SK-N-SH (cell line): Measurements from ENCODE around the gene GALNTL6.
"Not testable (repeated sequence)": the region's sequence is repeated elsewhere in the genome, so short reads cannot be mapped to it uniquely, and the experiment has no call there.

Source experiments
- CTCF ChIP-seq: fragments of 200-600 bp; sonication (generic); IDR thresholded peaks from 2 replicates; pipeline ENCODE4 v1.6.1; 2017; ENCODE audit warnings: antibody characterized with exemption, mild to moderate bottlenecking, moderate library complexity
- FOXM1 ChIP-seq: IDR thresholded peaks from 2 replicates; pipeline ENCODE4 v1.4.0; 2012; ENCODE audit warnings: low read depth, mild to moderate bottlenecking
- GABPA ChIP-seq: IDR thresholded peaks from 2 replicates; pipeline ENCODE4 v1.4.0; 2012; ENCODE audit warnings: low read depth, mild to moderate bottlenecking
- PBX3 ChIP-seq: IDR thresholded peaks from 2 replicates; pipeline ENCODE4; 2012
- POLR2AphosphoS5 ChIP-seq: IDR thresholded peaks from 2 replicates; pipeline ENCODE4 v1.6.1; 2012; ENCODE audit warnings: low read depth, low read length
- RAD21 ChIP-seq: IDR thresholded peaks from 2 replicates; pipeline ENCODE4 v1.6.1; 2012; ENCODE audit warnings: mild to moderate bottlenecking, low read length
- REST ChIP-seq: IDR thresholded peaks from 2 replicates; pipeline ENCODE4 v1.6.1; 2012; ENCODE audit warnings: mild to moderate bottlenecking, low read depth, low read length, moderate library complexity
- SIN3A ChIP-seq: IDR thresholded peaks from 2 replicates; pipeline ENCODE4 v1.6.1; 2012; ENCODE audit warnings: low read depth, mild to moderate bottlenecking, low read length, moderate library complexity, borderline replicate concordance
- USF1 ChIP-seq: IDR thresholded peaks from 2 replicates; pipeline ENCODE4 v1.4.0; 2012; ENCODE audit warnings: low read depth, borderline replicate concordance
- USF2 ChIP-seq: fragments of 150-350 bp; IDR thresholded peaks from 2 replicates; pipeline ENCODE4 v1.6.1; 2017; ENCODE audit warnings: antibody characterized with exemption, low read length, low read depth, borderline replicate concordance
- YY1 ChIP-seq: IDR thresholded peaks from 2 replicates; pipeline ENCODE4 v1.4.0; 2012; ENCODE audit warnings: low read depth, mild to moderate bottlenecking
- ZBTB33 ChIP-seq: IDR thresholded peaks from 2 replicates; pipeline ENCODE4 v1.4.0; 2012; ENCODE audit warnings: low read depth, borderline replicate concordance

GRCh38 chr4:173021746-173022573 lies 1208.8 kb downstream of the GALNTL6 start:
- not testable (repeated sequence) for TF ChIP-seq USF2, FOXM1, POLR2AphosphoS5, ZBTB33, CTCF, PBX3, YY1, REST, SIN3A, GABPA, RAD21, USF1
